MCF 10A (cell line): ENCODE data around the gene PROB1. TPM values are rescaled to one million over a fixed set of nuclear protein-coding genes. Genes with fewer than 3 reads are reported as not detected.

ENCODE experiments used
- BruUV-seq: library from RNA; stranded (reverse); fragments of 400-500 nt; replicated peaks from 2 replicates; lab custom pipeline; 2021; lab: Mats Ljungman, UMichigan
- CTCF ChIA-PET: fragments of 300-600 bp; sonication (Branson Sonifier 250); formaldehyde crosslinking; extraction: SDS; loops from one replicate; lab custom pipeline; 2021; ENCODE audit warnings: antibody characterized with exemption, inconsistent platforms; lab: Yijun Ruan, JAX
- POLR2A ChIA-PET: fragments of 300-600, 350-650 bp; sonication (Branson Sonifier 250); formaldehyde crosslinking; extraction: SDS; loops from one replicate; lab custom pipeline; 2020; ENCODE audit warnings: antibody characterized with exemption, inconsistent platforms; lab: Yijun Ruan, JAX
- DNase-seq: peaks from one replicate; pipeline ENCODE4 v3.0.0-alpha.2; 2018; ENCODE audit not compliant: unreplicated experiment
- H3K27ac Mint-ChIP-seq: one replicate; pipeline ENCODE4 v1.8.0; 2022; ENCODE audit warnings: mild to moderate bottlenecking, low read depth, mixed read lengths; ENCODE audit not compliant: unreplicated experiment
- H3K27me3 Mint-ChIP-seq: one replicate; pipeline ENCODE4 v1.8.0; 2022; ENCODE audit warnings: mixed read lengths; ENCODE audit not compliant: insufficient read depth, unreplicated experiment
- H3K36me3 Mint-ChIP-seq: one replicate; pipeline ENCODE4 v1.8.0; 2022; ENCODE audit warnings: mild to moderate bottlenecking, moderate library complexity, mixed read lengths; ENCODE audit not compliant: insufficient read depth, unreplicated experiment
- H3K4me1 Mint-ChIP-seq: one replicate; pipeline ENCODE4 v1.8.0; 2022; ENCODE audit warnings: mixed read lengths; ENCODE audit not compliant: insufficient read depth, unreplicated experiment
- H3K4me3 Mint-ChIP-seq: one replicate; pipeline ENCODE4 v1.8.0; 2022; ENCODE audit warnings: mild to moderate bottlenecking, moderate library complexity, mixed read lengths; ENCODE audit not compliant: unreplicated experiment
- H3K9me3 Mint-ChIP-seq: one replicate; pipeline ENCODE4 v1.8.0; 2022; ENCODE audit warnings: mixed read lengths; ENCODE audit not compliant: unreplicated experiment
- intact Hi-C: fragments of 100-400 bp; cut with micrococcal nuclease; formaldehyde crosslinking; loops from 2 replicates; pipeline ENCODE4 v1.14.1; 2022
- total RNA-seq: library from RNA; stranded (reverse); gene quantifications from 2 replicates; pipeline ENCODE4 v1.2.3, GENCODE V29; 2022
- TF ChIP-seq, protein P1 (sequence below): fragments of 200-600 bp; IDR thresholded peaks from one replicate; pipeline ENCODE4 v1.8.0; 2022; ENCODE audit warnings: antibody characterized with exemption, mild to moderate bottlenecking; ENCODE audit not compliant: unreplicated experiment

PROB1 gene
- total RNA-seq, 1 experiment from 2014 or later = 2.3 TPM

DNA sequence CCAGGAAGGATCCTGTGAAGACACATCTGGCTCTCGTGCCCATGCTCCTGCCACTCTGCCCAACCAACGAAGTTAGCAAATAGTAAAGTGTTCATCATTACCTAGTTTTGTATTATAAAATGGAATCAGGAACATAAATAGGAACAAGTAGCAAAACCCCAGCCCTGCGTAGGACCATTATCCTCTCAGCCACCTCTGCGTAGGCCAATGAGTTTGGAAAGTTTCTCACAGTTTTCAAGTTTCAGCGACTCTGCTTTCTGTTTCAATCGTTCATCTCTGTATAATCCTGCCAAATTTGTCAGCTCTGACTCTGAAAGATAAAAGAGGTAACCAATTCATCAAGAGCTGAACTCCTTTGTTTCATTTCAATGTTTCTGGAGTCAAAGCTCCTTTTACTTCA, 19.1 kb upstream of the PROB1 start:
- intact Hi-C loops = no loop called here
- H3K36me3 Mint-ChIP-seq = peaks cover 6% of the 10 kb centered on the region
- DNase-seq = no peak
- ChIA-PET POLR2A (interaction anchor here (0.6 to 3.4 kb wide), 2 partner anchors 10 to 295 kb away, joined by 3 to 16 read pairs; partner anchors contain the start of gene SPATA24), CTCF (interaction anchor here (0.6 to 11.5 kb wide), 3 partner anchors 8 to 166 kb away, joined by 3 to 111 read pairs (median 5); no protein-coding TSS in a partner anchor)
- H3K4me1 Mint-ChIP-seq = no peaks in the 10 kb centered on the region
- no peaks in the 10 kb centered on the region for H3K27me3 Mint-ChIP-seq
- H3K9me3 Mint-ChIP-seq = no peaks in the 10 kb centered on the region
- TF ChIP-seq, protein P1, sequence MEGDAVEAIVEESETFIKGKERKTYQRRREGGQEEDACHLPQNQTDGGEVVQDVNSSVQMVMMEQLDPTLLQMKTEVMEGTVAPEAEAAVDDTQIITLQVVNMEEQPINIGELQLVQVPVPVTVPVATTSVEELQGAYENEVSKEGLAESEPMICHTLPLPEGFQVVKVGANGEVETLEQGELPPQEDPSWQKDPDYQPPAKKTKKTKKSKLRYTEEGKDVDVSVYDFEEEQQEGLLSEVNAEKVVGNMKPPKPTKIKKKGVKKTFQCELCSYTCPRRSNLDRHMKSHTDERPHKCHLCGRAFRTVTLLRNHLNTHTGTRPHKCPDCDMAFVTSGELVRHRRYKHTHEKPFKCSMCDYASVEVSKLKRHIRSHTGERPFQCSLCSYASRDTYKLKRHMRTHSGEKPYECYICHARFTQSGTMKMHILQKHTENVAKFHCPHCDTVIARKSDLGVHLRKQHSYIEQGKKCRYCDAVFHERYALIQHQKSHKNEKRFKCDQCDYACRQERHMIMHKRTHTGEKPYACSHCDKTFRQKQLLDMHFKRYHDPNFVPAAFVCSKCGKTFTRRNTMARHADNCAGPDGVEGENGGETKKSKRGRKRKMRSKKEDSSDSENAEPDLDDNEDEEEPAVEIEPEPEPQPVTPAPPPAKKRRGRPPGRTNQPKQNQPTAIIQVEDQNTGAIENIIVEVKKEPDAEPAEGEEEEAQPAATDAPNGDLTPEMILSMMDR = no peak
- no TSS peak for BruUV-seq
- no peak overlapping the region for H3K4me3 Mint-ChIP-seq
- no peak overlapping the region for H3K27ac Mint-ChIP-seq

DNA sequence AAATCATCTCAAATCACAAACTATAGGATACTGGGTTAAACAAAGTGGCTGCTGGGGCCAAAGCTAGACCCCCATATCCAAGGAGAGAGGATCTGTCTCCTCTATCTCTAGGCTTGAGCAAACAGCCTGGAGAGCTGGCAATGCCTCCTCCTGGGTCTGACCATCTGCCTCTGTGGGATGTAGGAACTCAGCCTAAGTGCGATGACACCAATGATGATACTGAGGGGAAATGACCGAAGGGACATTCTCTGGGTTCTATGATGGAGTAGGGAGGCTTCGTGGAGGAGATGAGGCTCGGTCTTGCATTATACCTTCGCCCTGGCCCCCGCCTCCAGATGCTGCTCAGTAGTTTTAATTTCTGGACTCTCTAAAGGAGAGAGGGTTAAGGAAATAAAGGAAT, 18.2 kb upstream of the PROB1 start:
- Mint-ChIP-seq H3K27ac (no peak overlapping the region), H3K9me3 (no peaks in the 10 kb centered on the region), H3K27me3 (no peaks in the 10 kb centered on the region), H3K4me3 (no peak overlapping the region), H3K36me3 (peaks cover 6% of the 10 kb centered on the region), H3K4me1 (no peaks in the 10 kb centered on the region)
- no TSS peak for BruUV-seq
- ChIA-PET CTCF (interaction anchor here (0.5 to 11.5 kb wide), 3 partner anchors 9 to 107 kb away, joined by 3 to 111 read pairs (median 5); no protein-coding TSS in a partner anchor), POLR2A (interaction anchor here (3.4 kb wide), 1 partner anchor 9 kb away, joined by 16 read pairs; the partner anchor contains the start of gene SPATA24)
- DNase-seq = no peak
- TF ChIP-seq, protein P1 = no peak
- intact Hi-C loops = no loop called here

DNA sequence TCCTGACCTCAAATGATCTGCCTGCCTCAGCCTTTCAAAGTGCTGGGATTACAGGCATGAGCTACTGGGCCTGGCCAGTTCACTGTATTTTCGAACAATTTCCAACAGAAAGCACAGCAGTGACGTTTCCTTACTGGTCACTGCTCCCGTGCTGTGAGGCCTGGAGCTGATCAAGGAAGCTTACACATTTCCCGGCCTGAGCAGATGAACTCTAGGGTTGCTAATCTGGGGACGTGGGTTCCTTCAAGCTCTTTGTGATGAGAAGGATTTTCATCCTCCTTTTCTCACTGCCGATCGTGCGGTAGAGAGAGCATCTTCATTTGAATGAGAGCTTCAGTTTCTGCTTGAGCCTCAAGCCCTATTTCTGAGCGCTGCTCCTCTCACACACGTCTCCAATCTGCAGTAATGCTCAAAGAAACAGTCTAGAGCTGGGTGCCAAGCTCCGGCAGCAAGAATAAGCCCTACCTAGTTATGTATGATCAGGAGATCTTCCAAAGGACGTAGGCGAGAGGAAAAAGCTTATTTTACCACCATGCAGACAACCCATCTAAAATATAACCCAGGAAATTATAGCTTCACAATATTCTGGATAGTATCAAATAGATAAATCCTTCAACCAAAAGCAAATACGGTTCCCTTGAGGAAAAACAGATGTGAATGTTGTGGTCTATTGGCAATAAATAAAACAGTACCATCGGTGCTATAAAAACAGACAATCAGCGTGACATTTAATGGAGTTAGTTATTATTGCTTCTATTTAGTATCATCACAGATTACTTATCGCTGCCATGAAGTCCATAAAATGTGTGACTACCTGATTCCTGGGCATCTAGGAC, 16.3 kb upstream of the PROB1 start:
- Mint-ChIP-seq H3K4me3 (no peak overlapping the region), H3K27me3 (no peaks in the 10 kb centered on the region), H3K4me1 (no peaks in the 10 kb centered on the region), H3K27ac (no peak overlapping the region), H3K36me3 (no peaks in the 10 kb centered on the region), H3K9me3 (no peaks in the 10 kb centered on the region)
- no TSS peak for BruUV-seq
- ChIA-PET POLR2A (interaction anchor here (2.1 kb wide), 1 partner anchor 11 kb away, joined by 10 read pairs; no protein-coding TSS in a partner anchor), CTCF (interaction anchor here (0.6 to 11.5 kb wide), 8 partner anchors 9 to 453 kb away, joined by 3 to 111 read pairs (median 4); no protein-coding TSS in a partner anchor)
- intact Hi-C loops = no loop called here
- DNase-seq = no peak
- TF ChIP-seq, protein P1 = no peak
